HL-60 (cell line): ENCODE data around the gene SLC32A1.

Experiments
- DNase-seq, 2 experiments: peaks; one replicate each; pipeline ENCODE4 v3.0.0-alpha.2; 2010 to 2020; ENCODE audit warnings: low read depth in 1 of 2, low spot score in 1 of 2
- H3K27ac ChIP-seq: fragments of 250-450 bp; sonication (Bioruptor Pico); replicated peaks from 2 replicates; pipeline ENCODE4 v1.5.1; 2020; ENCODE audit warnings: mild to moderate bottlenecking, moderate library complexity
- H3K27me3 ChIP-seq: fragments of 250-450 bp; sonication (Bioruptor Pico); 2 replicates; pipeline ENCODE4 v1.5.1; 2021; ENCODE audit warnings: mild to moderate bottlenecking, moderate library complexity; ENCODE audit not compliant: insufficient read depth, poor library complexity, severe bottlenecking
- H3K4me3 ChIP-seq: replicated peaks from 2 replicates; pipeline ENCODE4 v1.5.1; 2011; ENCODE audit warnings: mild to moderate bottlenecking, control low read depth, low read length; ENCODE audit not compliant: insufficient read depth
- CTCF ChIP-seq: IDR thresholded peaks from one replicate; pipeline ENCODE4 v1.5.1; 2011; ENCODE audit warnings: low read length, control low read depth, inconsistent platforms; ENCODE audit not compliant: insufficient read depth
- GABPA ChIP-seq: IDR thresholded peaks from 2 replicates; pipeline ENCODE4 v1.6.1; 2012; ENCODE audit warnings: low read depth
- POLR2AphosphoS5 ChIP-seq: IDR thresholded peaks from 2 replicates; pipeline ENCODE4 v1.6.1; 2012; ENCODE audit warnings: low read depth
- SPI1 ChIP-seq: IDR thresholded peaks from 2 replicates; pipeline ENCODE4 v1.6.1; 2012; ENCODE audit warnings: low read depth, mild to moderate bottlenecking, borderline replicate concordance
- TF ChIP-seq, protein P1 (sequence below): IDR thresholded peaks from 2 replicates; pipeline ENCODE4 v1.6.1; 2012; ENCODE audit warnings: low read depth; ENCODE audit not compliant: insufficient replicate concordance

Gene SLC32A1

DNA sequence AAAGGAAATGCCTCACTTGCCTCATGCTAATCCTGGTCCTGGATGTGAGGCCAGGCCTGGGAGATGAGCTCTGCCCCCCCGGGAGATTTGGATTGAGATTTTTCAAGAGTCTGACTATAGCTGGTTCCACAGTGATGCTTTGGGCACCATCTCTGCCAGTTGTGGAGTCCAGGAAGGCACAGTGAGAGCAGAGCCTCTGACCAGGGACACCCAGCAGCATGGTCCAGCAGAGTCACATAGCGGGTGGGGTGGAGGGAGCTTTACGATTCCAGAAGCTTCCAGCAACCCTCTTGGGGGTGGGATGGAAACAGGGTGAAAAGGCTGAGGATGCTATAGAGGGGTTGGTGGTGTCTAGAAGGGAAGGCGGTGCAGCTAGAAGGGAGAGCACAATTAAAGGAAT is 8.7 kb downstream of the SLC32A1 start:
- no peak for DNase-seq
- no peak for TF ChIP-seq CTCF
- no peak for TF ChIP-seq SPI1
- TF ChIP-seq, protein P1, sequence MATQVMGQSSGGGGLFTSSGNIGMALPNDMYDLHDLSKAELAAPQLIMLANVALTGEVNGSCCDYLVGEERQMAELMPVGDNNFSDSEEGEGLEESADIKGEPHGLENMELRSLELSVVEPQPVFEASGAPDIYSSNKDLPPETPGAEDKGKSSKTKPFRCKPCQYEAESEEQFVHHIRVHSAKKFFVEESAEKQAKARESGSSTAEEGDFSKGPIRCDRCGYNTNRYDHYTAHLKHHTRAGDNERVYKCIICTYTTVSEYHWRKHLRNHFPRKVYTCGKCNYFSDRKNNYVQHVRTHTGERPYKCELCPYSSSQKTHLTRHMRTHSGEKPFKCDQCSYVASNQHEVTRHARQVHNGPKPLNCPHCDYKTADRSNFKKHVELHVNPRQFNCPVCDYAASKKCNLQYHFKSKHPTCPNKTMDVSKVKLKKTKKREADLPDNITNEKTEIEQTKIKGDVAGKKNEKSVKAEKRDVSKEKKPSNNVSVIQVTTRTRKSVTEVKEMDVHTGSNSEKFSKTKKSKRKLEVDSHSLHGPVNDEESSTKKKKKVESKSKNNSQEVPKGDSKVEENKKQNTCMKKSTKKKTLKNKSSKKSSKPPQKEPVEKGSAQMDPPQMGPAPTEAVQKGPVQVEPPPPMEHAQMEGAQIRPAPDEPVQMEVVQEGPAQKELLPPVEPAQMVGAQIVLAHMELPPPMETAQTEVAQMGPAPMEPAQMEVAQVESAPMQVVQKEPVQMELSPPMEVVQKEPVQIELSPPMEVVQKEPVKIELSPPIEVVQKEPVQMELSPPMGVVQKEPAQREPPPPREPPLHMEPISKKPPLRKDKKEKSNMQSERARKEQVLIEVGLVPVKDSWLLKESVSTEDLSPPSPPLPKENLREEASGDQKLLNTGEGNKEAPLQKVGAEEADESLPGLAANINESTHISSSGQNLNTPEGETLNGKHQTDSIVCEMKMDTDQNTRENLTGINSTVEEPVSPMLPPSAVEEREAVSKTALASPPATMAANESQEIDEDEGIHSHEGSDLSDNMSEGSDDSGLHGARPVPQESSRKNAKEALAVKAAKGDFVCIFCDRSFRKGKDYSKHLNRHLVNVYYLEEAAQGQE: no peak
- TF ChIP-seq GABPA: no peak
- no peak for TF ChIP-seq POLR2AphosphoS5
- H3K27ac ChIP-seq: no peak overlapping the region
- peaks cover 63% of the 10 kb centered on the region for H3K27me3 ChIP-seq
- no peak overlapping the region for H3K4me3 ChIP-seq

GRCh38 chr20:38735172-38735571 is 10.9 kb downstream of the SLC32A1 start:
- TF ChIP-seq SPI1: no peak
- TF ChIP-seq CTCF: no peak
- no peak for TF ChIP-seq POLR2AphosphoS5
- no peak for TF ChIP-seq GABPA
- TF ChIP-seq, protein P1: no peak
- no peak for DNase-seq
- no peak overlapping the region for H3K27ac ChIP-seq
- H3K4me3 ChIP-seq: no peak overlapping the region
- H3K27me3 ChIP-seq: peaks cover 48% of the 10 kb centered on the region

- no peak for TF ChIP-seq GABPA
- TF ChIP-seq POLR2AphosphoS5: no peak
- TF ChIP-seq SPI1: no peak
- TF ChIP-seq, protein P1: no peak
- TF ChIP-seq CTCF: no peak
- no peak for DNase-seq
- Histone ChIP-seq H3K27ac (no peak overlapping the region), H3K4me3 (no peak overlapping the region), H3K27me3 (peaks cover 42% of the 10 kb centered on the region)
These were observed 13.6 kb downstream of the SLC32A1 start for GRCh38 chr20:38737887-38738286.
